Measurements from ENCODE around the gene AMIGO1.

- TF ChIP-seq CTCF (IDR thresholded peaks at IDR 0.05): no peak
- no peak for TF ChIP-seq POLR2A (IDR thresholded peaks at IDR 0.05)
- TF ChIP-seq POLR2AphosphoS5 (IDR thresholded peaks at IDR 0.05): no peak
These were observed 1.3 kb downstream of the AMIGO1 start for GRCh38 chr1:109508001-109508872.
